ENCODE measurements around the gene CDA.

The CDA gene

DNA sequence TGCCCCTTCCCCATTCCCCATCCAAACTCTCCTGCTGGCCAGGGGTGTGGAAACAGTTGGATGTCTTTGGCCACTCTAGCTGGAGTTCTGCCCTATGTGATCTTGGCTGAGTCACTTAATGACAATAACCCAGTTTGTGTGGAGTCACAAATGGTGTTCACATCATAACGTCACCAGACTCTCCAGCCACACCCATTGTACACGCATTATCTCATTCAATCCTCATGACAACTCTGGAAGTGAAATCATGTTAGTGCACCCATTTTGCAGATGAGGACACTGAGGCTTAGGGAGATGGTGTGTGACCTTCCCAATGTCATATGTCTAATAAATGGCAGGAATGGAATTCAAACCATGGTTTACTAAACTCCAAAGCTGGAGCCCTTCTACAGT, 1.2 kb upstream of the CDA start:
- Mint-ChIP-seq H3K27me3 (ENCODE audit: low read depth, poor library complexity) (peaks cover 24% of the 10 kb centered on the region), H3K36me3 (ENCODE audit: low read depth) (no peaks in the 10 kb centered on the region), H3K27ac (no peak overlapping the region), H3K9me3 (no peaks in the 10 kb centered on the region), H3K4me3 (no peak overlapping the region), H3K4me1 (peaks cover 30% of the 10 kb centered on the region)
- no peak for DNase-seq
- no peak for TF ChIP-seq CTCF (IDR thresholded peaks at IDR 0.05)

DNA sequence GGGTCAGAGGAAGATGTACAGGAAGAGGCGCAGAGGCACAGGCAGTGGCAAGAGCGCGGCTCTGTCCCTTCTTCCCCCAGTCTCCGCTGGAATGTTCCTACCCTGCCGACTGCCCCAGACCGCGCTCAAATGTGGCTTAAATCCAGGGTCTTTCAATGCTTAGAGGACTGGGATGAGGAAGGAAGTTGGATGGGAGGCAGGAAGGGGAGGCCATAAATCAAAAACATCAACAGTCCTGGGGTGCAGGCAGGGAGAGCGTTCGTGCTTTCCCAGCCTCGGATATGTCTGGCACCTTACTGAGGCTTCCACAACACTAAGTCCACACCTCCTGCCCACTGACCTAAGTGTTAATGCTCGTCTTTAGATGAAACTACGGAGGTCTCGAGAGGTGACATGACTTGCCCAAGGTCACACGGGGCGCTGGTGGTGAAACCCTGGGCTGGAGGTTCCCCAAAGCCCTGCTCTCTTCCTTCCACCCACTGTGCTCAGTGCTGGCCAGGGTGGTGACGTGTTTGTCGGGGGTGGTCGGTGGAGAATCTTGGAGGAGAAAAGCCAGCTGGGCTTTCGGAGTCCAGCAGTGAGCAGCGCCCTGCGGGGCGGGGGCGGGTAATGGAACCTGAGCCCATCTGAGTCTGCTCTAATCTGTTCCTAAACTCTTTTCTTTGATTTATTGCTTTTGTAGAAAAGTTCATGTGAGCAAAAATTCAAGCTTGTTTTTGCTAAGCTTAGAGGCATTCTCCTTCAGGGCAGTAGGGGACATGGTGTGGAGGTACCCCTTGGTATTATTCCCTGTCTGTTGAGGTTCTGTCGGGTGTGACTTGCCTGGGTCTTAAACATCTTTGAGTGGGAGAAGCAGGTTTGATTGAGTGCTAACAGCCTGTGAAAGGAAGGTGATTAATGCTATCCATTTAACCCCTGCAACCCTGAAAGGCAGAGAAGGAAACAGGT, 708 bp downstream of the CDA start:
- H3K27me3 Mint-ChIP-seq (ENCODE audit: low read depth, poor library complexity), result peaks cover 29% of the 10 kb centered on the region
- H3K4me3 Mint-ChIP-seq, result peak overlapping the region; percentile 43
- peak; percentile 53 for DNase-seq
- no peaks in the 10 kb centered on the region for H3K9me3 Mint-ChIP-seq
- H3K36me3 Mint-ChIP-seq (ENCODE audit: low read depth), result no peaks in the 10 kb centered on the region
- H3K4me1 Mint-ChIP-seq, result peaks cover 36% of the 10 kb centered on the region
- peak overlapping the region; percentile 63 for H3K27ac Mint-ChIP-seq
- TF ChIP-seq CTCF (IDR thresholded peaks at IDR 0.05), result no peak

- no peak for DNase-seq
- TF ChIP-seq CTCF (IDR thresholded peaks at IDR 0.05), result no peak
- Mint-ChIP-seq H3K9me3 (no peaks in the 10 kb centered on the region), H3K27ac (no peak overlapping the region), H3K36me3 (ENCODE audit: low read depth) (no peaks in the 10 kb centered on the region), H3K27me3 (ENCODE audit: low read depth, poor library complexity) (peaks cover 23% of the 10 kb centered on the region), H3K4me3 (no peak overlapping the region), H3K4me1 (peaks cover 41% of the 10 kb centered on the region)
Measured at GRCh38 chr1:20590306-20590777, 1.4 kb downstream of the CDA start.

GRCh38 chr1:20593756-20594155, 4.9 kb downstream of the CDA start:
- no peak for DNase-seq
- no peak overlapping the region for H3K4me3 Mint-ChIP-seq
- H3K9me3 Mint-ChIP-seq, result no peaks in the 10 kb centered on the region
- H3K27ac Mint-ChIP-seq, result no peak overlapping the region
- TF ChIP-seq CTCF (IDR thresholded peaks at IDR 0.05), result no peak
- H3K27me3 Mint-ChIP-seq (ENCODE audit: low read depth, poor library complexity), result peaks cover 21% of the 10 kb centered on the region
- H3K36me3 Mint-ChIP-seq (ENCODE audit: low read depth), result no peaks in the 10 kb centered on the region
- H3K4me1 Mint-ChIP-seq, result peaks cover 45% of the 10 kb centered on the region

GRCh38 chr1:20594746-20595145, 5.8 kb downstream of the CDA start:
- Mint-ChIP-seq H3K4me1 (peaks cover 35% of the 10 kb centered on the region), H3K4me3 (no peak overlapping the region), H3K27me3 (ENCODE audit: low read depth, poor library complexity) (peaks cover 18% of the 10 kb centered on the region), H3K27ac (no peak overlapping the region), H3K36me3 (ENCODE audit: low read depth) (no peaks in the 10 kb centered on the region), H3K9me3 (no peaks in the 10 kb centered on the region)
- TF ChIP-seq CTCF (IDR thresholded peaks at IDR 0.05), result no peak
- DNase-seq, result no peak

DNA sequence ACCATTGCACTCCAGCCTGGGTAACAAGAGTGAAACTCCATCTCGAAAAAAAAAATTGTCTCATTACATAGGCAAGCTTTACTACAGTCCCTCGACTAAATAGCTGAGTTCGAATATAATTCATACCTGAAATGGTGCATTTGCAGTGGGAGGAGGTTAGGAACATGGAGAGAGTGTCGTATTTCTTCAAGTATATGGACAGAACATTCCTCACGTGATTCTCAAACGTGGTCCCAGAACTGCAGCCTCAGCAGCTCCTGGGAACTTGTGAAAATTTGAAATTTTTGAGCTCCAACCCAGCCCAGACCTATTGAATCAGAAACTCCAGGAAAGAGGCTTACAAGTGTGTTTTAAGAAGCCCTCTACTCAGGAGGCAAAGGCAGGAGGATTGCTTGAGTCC, 7.2 kb downstream of the CDA start:
- no peak for TF ChIP-seq CTCF (IDR thresholded peaks at IDR 0.05)
- H3K36me3 Mint-ChIP-seq (ENCODE audit: low read depth), result no peaks in the 10 kb centered on the region
- H3K9me3 Mint-ChIP-seq, result no peaks in the 10 kb centered on the region
- H3K4me3 Mint-ChIP-seq, result no peak overlapping the region
- H3K27me3 Mint-ChIP-seq (ENCODE audit: low read depth, poor library complexity), result peaks cover 12% of the 10 kb centered on the region
- no peak overlapping the region for H3K27ac Mint-ChIP-seq
- DNase-seq, result no peak
- H3K4me1 Mint-ChIP-seq, result peaks cover 25% of the 10 kb centered on the region
